ENCODE measurements around the gene PTPRA. TPM values are rescaled to one million over a fixed set of nuclear protein-coding genes. Genes with fewer than 3 reads are reported as not detected.

PTPRA gene
- total RNA-seq, 1 donor from 2014 or later, result 54.3 TPM

DNA sequence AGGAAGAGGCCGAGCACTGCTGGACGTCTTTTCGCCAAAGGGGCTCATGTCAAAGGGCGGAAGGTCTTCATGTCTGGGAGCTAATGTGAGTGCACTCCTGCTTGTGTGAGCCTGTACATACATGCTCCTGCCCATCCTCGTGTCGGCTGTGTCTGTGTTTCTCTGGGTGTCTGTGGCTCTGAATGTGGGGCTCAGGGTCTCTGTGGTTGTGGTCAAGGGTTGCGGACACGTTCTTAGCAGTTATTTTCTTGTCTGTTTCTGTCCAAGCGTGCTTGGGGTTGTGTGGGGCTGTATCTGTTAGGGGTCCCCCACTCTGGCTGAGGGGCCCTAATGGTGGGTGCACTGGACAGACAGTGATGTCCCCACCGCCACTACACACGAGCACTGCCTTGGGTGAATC, 208.4 kb downstream of the PTPRA start:
- no peak overlapping the region for H3K4me3 Mint-ChIP-seq (ENCODE audit: unreplicated experiment)
- H3K27ac Mint-ChIP-seq (ENCODE audit: unreplicated experiment), result no peak overlapping the region
- H3K9me3 Mint-ChIP-seq (ENCODE audit: low read depth), result peaks cover 3% of the 10 kb centered on the region
- no peaks in the 10 kb centered on the region for H3K36me3 Mint-ChIP-seq (ENCODE audit: low read depth)
- peaks cover 38% of the 10 kb centered on the region for H3K27me3 Mint-ChIP-seq (ENCODE audit: low read depth)
- peak; percentile 51 for DNase-seq (ENCODE audit: low spot score)
- TF ChIP-seq, protein P1, sequence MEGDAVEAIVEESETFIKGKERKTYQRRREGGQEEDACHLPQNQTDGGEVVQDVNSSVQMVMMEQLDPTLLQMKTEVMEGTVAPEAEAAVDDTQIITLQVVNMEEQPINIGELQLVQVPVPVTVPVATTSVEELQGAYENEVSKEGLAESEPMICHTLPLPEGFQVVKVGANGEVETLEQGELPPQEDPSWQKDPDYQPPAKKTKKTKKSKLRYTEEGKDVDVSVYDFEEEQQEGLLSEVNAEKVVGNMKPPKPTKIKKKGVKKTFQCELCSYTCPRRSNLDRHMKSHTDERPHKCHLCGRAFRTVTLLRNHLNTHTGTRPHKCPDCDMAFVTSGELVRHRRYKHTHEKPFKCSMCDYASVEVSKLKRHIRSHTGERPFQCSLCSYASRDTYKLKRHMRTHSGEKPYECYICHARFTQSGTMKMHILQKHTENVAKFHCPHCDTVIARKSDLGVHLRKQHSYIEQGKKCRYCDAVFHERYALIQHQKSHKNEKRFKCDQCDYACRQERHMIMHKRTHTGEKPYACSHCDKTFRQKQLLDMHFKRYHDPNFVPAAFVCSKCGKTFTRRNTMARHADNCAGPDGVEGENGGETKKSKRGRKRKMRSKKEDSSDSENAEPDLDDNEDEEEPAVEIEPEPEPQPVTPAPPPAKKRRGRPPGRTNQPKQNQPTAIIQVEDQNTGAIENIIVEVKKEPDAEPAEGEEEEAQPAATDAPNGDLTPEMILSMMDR (IDR thresholded peaks at IDR 0.05), result no peak
- H3K4me1 Mint-ChIP-seq (ENCODE audit: low read depth), result no peaks in the 10 kb centered on the region

DNA sequence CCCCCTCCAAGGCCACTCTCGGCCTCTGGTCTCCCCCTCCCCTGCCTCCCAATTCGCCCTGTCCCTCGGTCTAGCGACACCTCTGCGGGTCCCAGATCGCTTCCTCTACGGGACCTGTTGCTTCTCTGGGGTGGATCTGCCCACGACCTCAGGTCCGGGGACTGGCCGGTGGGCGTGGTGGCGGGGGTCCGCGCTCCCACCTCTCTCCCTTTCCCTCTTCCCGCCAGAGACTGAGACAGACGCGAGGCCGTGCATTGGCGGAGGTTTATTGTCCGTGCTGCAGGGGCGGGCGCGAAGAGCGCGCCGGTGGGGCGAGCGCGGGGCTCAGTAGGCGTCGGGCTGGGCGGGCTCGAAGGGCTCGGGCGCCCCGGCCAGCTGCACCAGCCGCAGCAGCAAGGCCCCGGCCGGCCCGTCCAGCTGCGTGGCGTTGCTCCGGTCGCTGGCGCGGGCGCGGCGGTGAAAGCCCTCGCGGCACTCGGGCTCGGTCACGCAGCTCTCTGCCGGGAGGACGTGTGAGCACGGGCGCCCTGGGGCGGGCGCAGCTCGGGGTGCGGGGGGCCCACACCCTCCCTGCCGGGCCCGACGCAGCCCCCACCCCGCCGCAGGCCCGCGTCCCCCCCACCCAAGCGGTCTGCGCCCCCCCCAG, 209.1 kb downstream of the PTPRA start:
- H3K9me3 Mint-ChIP-seq (ENCODE audit: low read depth), result peaks cover 3% of the 10 kb centered on the region
- H3K36me3 Mint-ChIP-seq (ENCODE audit: low read depth), result no peaks in the 10 kb centered on the region
- no peak overlapping the region for H3K27ac Mint-ChIP-seq (ENCODE audit: unreplicated experiment)
- H3K27me3 Mint-ChIP-seq (ENCODE audit: low read depth), result peaks cover 36% of the 10 kb centered on the region
- peak; percentile 79 for DNase-seq (ENCODE audit: low spot score)
- TF ChIP-seq, protein P1 (IDR thresholded peaks at IDR 0.05), result no peak
- no peaks in the 10 kb centered on the region for H3K4me1 Mint-ChIP-seq (ENCODE audit: low read depth)
- no peak overlapping the region for H3K4me3 Mint-ChIP-seq (ENCODE audit: unreplicated experiment)

DNA sequence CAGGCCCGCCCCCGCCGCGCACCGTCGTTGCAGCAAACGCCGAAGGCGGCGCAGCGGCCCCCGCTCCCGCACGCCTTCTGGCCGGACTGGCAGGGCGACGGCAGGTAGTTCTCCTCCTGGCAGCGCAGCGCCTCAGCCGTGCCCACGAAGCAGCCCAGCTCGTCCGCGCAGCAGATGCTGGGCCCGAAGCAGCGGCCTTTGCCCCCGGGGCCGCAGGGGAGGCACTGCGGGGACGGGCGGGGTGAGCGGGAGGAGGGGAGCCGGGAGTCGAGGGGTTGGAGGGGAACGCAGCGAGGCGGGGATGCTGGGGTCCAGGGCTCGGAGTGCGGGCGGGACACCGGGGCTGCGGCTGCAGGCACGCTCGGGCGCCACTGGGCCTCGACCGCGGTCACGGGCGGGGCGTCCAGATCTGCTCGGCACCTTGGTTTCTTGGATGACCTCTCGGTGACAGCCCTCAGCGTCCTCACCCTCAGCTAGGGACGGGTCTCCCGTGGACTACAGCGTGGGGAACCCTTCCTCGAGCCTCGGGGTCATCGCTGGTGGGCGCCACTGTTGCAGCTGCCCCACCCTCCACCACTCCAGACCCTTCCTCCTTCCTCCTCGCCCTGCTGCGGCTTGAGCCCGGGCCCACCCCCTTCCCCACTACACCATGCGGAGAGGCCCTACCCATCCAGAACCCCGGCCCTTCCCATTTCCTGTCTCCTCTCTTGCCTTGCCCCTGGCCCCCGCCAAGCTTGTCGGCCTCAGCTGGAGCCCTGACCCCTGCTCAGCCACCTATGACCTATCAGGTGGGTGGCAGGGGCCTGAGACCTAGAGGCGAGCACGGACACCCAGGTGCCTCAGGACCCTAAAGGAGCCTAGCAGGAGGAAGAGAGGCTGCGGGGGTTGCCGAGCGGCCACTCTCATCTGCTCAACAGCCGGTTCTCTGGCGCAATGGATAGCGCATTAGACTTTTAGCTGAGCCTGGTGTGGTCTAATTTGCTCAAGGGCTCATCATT, 210.0 kb downstream of the PTPRA start:
- Mint-ChIP-seq H3K4me1 (ENCODE audit: low read depth) (no peaks in the 10 kb centered on the region), H3K27me3 (ENCODE audit: low read depth) (peaks cover 36% of the 10 kb centered on the region), H3K36me3 (ENCODE audit: low read depth) (no peaks in the 10 kb centered on the region), H3K4me3 (ENCODE audit: unreplicated experiment) (peak overlapping the region; percentile 33), H3K9me3 (ENCODE audit: low read depth) (peaks cover 3% of the 10 kb centered on the region), H3K27ac (ENCODE audit: unreplicated experiment) (no peak overlapping the region)
- peak; percentile 87 for DNase-seq (ENCODE audit: low spot score)
- TF ChIP-seq, protein P1 (IDR thresholded peaks at IDR 0.05), result no peak

DNA sequence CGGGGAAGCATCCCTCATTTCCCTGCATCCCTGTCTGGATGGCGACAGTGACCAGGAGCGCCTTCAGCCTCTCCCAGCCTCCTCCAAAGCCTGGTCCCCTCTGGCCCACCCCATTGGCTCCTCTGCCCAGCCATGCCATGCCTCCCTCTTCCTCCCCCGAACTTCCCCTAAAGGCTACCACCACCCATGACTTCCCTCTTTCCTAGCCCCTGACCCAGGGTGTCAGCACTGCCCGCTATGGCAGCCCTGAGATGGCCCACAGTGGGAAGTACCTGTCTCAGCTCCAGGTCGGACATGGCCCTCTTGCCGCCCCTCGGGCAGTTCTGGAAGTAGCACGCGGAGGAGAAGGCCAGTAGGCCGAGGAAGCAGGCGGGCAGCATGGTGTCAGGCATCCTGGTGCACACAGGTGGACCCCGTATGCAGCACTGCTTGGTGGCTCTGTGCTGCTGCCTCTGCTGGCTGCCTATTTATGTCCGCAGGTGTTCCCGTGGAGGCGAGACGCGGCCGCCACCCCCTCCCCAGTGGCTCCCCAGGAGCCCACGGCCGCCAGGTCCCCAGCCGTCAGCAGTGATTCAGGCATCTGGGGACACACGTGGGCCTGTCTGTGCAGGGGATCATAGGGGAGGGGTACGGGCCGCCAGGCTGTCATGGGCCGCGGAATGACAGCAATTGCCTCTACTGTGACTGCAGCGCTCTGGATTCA, 211.2 kb downstream of the PTPRA start, which contains the start of gene AVP:
AVP (minus strand) TSS at position 442 of the 703 bp plus-strand sequence; CDS start at position 392, 50 bp downstream.
- Mint-ChIP-seq H3K4me1 (ENCODE audit: low read depth) (no peaks in the 10 kb centered on the region), H3K4me3 (ENCODE audit: unreplicated experiment) (peak within 1 kb of the TSS; percentile 33), H3K36me3 (ENCODE audit: low read depth) (no peaks in the 10 kb centered on the region), H3K9me3 (ENCODE audit: low read depth) (peaks cover 3% of the 10 kb centered on the region), H3K27ac (ENCODE audit: unreplicated experiment) (no peak within 1 kb of the TSS), H3K27me3 (ENCODE audit: low read depth) (peaks cover 34% of the 10 kb centered on the region)
- peak; percentile 77 for DNase-seq (ENCODE audit: low spot score)
- TF ChIP-seq, protein P1 (IDR thresholded peaks at IDR 0.05), result no peak

DNA sequence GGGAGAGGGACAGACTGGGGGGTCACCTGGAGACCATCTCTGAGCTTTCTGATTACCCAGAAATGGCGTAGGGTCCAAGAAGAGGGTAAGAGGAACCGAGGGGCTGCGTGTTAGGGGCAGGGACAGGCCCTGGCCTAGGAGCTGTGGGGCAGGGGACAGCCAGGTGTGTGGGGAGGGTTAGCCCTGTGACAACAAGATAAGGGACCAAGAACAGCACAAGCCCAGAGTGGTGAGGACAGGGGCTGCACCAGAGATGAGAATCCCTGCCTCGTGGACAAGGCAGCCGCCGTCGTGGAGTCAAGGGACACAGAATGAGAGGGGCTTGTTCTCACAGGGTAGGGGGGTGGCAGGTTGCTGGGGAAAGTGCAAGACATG, 211.7 kb downstream of the PTPRA start:
- H3K9me3 Mint-ChIP-seq (ENCODE audit: low read depth), result no peaks in the 10 kb centered on the region
- TF ChIP-seq, protein P1 (IDR thresholded peaks at IDR 0.05), result no peak
- no peaks in the 10 kb centered on the region for H3K4me1 Mint-ChIP-seq (ENCODE audit: low read depth)
- peaks cover 40% of the 10 kb centered on the region for H3K27me3 Mint-ChIP-seq (ENCODE audit: low read depth)
- H3K36me3 Mint-ChIP-seq (ENCODE audit: low read depth), result no peaks in the 10 kb centered on the region
- no peak overlapping the region for H3K4me3 Mint-ChIP-seq (ENCODE audit: unreplicated experiment)
- DNase-seq (ENCODE audit: low spot score), result peak; percentile 62
- no peak overlapping the region for H3K27ac Mint-ChIP-seq (ENCODE audit: unreplicated experiment)
